ENCODE data around the gene LSMEM2.

DNA sequence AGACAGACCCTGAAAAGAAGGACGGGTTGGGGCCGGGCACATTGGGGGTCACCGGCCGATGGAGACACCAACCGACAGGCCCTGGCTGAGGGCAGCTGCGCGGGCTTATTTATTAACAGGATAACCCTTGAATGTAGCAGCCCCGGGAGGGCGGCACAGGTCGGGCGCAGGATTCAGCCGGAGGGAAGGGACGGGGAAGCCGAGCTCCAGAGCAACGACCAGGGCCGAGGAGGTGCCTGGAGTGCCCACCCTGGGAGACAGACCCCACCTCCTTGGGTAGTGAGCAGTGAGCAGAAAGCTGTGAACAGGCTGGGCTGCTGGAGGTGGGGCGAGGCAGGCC lies 2.2 kb upstream of the LSMEM2 start:
- no peak for TF ChIP-seq RBFOX2 (IDR thresholded peaks at IDR 0.05; ENCODE audit: low read depth, low read length)
- TF ChIP-seq, protein P1, sequence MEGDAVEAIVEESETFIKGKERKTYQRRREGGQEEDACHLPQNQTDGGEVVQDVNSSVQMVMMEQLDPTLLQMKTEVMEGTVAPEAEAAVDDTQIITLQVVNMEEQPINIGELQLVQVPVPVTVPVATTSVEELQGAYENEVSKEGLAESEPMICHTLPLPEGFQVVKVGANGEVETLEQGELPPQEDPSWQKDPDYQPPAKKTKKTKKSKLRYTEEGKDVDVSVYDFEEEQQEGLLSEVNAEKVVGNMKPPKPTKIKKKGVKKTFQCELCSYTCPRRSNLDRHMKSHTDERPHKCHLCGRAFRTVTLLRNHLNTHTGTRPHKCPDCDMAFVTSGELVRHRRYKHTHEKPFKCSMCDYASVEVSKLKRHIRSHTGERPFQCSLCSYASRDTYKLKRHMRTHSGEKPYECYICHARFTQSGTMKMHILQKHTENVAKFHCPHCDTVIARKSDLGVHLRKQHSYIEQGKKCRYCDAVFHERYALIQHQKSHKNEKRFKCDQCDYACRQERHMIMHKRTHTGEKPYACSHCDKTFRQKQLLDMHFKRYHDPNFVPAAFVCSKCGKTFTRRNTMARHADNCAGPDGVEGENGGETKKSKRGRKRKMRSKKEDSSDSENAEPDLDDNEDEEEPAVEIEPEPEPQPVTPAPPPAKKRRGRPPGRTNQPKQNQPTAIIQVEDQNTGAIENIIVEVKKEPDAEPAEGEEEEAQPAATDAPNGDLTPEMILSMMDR (IDR thresholded peaks at IDR 0.05 in 2 of 3, conservative IDR thresholded peaks at IDR 0.05 in 1 of 3; ENCODE audit: insufficient read depth in 2 of 3, low read depth in 1 of 3, low read length in 3 of 3): no peak
- TF ChIP-seq ETV6 (IDR thresholded peaks at IDR 0.05; ENCODE audit: borderline replicate concordance in 1 of 2, low read depth in 2 of 2, low read length in 1 of 2): no peak
- no peak for TF ChIP-seq ETV6 (CRISPR knock-in tag; IDR thresholded peaks at IDR 0.05; ENCODE audit: borderline replicate concordance)
- TF ChIP-seq, protein P2, sequence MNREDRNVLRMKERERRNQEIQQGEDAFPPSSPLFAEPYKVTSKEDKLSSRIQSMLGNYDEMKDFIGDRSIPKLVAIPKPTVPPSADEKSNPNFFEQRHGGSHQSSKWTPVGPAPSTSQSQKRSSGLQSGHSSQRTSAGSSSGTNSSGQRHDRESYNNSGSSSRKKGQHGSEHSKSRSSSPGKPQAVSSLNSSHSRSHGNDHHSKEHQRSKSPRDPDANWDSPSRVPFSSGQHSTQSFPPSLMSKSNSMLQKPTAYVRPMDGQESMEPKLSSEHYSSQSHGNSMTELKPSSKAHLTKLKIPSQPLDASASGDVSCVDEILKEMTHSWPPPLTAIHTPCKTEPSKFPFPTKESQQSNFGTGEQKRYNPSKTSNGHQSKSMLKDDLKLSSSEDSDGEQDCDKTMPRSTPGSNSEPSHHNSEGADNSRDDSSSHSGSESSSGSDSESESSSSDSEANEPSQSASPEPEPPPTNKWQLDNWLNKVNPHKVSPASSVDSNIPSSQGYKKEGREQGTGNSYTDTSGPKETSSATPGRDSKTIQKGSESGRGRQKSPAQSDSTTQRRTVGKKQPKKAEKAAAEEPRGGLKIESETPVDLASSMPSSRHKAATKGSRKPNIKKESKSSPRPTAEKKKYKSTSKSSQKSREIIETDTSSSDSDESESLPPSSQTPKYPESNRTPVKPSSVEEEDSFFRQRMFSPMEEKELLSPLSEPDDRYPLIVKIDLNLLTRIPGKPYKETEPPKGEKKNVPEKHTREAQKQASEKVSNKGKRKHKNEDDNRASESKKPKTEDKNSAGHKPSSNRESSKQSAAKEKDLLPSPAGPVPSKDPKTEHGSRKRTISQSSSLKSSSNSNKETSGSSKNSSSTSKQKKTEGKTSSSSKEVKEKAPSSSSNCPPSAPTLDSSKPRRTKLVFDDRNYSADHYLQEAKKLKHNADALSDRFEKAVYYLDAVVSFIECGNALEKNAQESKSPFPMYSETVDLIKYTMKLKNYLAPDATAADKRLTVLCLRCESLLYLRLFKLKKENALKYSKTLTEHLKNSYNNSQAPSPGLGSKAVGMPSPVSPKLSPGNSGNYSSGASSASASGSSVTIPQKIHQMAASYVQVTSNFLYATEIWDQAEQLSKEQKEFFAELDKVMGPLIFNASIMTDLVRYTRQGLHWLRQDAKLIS (CRISPR knock-in tag; IDR thresholded peaks at IDR 0.05): no peak
